ENCODE data around the gene DIRAS1. TPM values are rescaled to one million over a fixed set of nuclear protein-coding genes. Genes with fewer than 3 reads are reported as not detected.

DIRAS1 gene
- total RNA-seq, 1 experiment from 2014 or later = 7.8 TPM

DNA sequence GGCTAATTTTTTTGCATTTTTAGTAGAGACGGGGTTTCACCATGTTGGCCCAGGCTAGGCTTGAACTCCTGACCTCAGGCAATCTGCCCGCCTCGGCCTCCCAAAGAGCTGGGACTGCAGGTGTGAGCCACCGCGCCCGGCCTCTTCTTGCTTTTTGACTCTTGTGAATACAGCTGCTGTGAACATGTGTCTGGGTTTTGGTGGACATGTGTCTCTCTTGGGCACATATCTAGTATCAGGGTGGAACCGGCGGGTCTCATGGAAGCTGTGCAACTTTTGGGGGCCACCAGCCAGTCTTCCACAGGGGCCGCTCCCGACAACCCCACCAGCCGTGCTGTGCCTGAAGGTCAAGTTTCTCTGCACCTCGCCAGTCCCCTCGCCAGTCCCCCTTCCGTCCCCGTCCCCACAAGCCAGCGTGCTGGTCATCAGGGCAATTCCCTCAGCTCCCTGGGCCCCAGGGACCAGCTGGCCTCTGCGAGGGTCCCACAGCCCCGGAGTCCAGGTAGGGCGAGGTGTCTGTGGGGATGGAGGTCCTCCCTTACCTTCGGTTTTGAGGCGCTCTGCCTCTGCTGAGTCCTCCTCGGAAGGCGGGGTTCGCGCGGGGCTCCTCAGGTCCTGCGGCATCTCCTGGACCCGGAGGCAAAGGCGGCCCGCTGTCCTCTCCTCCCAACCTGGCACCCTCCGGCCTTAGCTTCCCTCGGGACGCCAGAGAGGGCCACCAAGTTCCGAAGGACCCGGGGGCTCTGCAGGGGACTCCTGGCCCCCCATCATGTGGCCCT lies 45.6 kb upstream of the DIRAS1 start:
- H3K79me2 ChIP-seq (ENCODE audit: insufficient read depth, low read length) = peaks cover 17% of the 10 kb centered on the region; the same call in 1 of the 2 replicates
- H3T11ph ChIP-seq (ENCODE audit: low read length) = no peak overlapping the region
- H2AK5ac ChIP-seq (ENCODE audit: insufficient read length, low read length) = no peak overlapping the region
- no peak overlapping the region for H2BK5ac ChIP-seq (ENCODE audit: insufficient read length, low read length)
- H3K4me1 ChIP-seq (ENCODE audit: insufficient read depth, low read length) = no peaks in the 10 kb centered on the region
- no peaks in the 10 kb centered on the region for H3K27me3 ChIP-seq (ENCODE audit: insufficient read depth, low read length)
- no peak overlapping the region for H3K9ac ChIP-seq (ENCODE audit: extremely low read depth, insufficient read length, low read length)
- Mint-ChIP-seq H3K4me1 (no peaks in the 10 kb centered on the region), H3K36me3 (ENCODE audit: insufficient read depth in 1 of 3, low read depth in 3 of 3) (peaks cover 12 to 51% (median 46%) of the 10 kb centered on the region in 3 experiments; a peak in 6 of 7 replicates), H3K27ac (no peak overlapping the region), H3K27me3 (ENCODE audit: low read depth) (no peaks in the 10 kb centered on the region), H3K4me3 (no peak overlapping the region), H3K9me3 (no peaks in the 10 kb centered on the region)
- no peaks in the 10 kb centered on the region for H3K9me3 ChIP-seq (ENCODE audit: control insufficient read depth, low read depth, low read length)
- H4K8ac ChIP-seq (replicated peaks; ENCODE audit: insufficient read length, low read depth, low read length) = no peak overlapping the region
- no peak overlapping the region for H3K56ac ChIP-seq (ENCODE audit: insufficient read length, low read depth, low read length)
- no peak for DNase-seq
- H3K23ac ChIP-seq (ENCODE audit: insufficient read length, low read depth, low read length) = no peak overlapping the region
- H3K27ac ChIP-seq (ENCODE audit: insufficient read length, low read depth, low read length) = no peak overlapping the region
- H3K18ac ChIP-seq (ENCODE audit: insufficient read length, low read depth, low read length) = no peak overlapping the region
- H2BK15ac ChIP-seq (ENCODE audit: low read depth, low read length) = no peak overlapping the region
- H2BK20ac ChIP-seq (ENCODE audit: low read depth, low read length, poor library complexity, severe bottlenecking) = no peak overlapping the region
- H3K14ac ChIP-seq (ENCODE audit: insufficient read depth, low read length) = no peak overlapping the region
- no CpG with 5 or more reads among the region's 35 CpGs for WGBS (ENCODE audit: extremely low coverage, insufficient read length, low lambda C conversion rate)
- no peaks in the 10 kb centered on the region for H4K20me1 ChIP-seq (ENCODE audit: control insufficient read depth, insufficient read depth, insufficient read length)
- H2BK120ac ChIP-seq (ENCODE audit: low read depth, low read length, poor library complexity, severe bottlenecking) = no peak overlapping the region
- H3K79me1 ChIP-seq (ENCODE audit: insufficient read depth, low read depth, low read length, poor library complexity, severe bottlenecking) = peaks cover 6% of the 10 kb centered on the region
- H4K91ac ChIP-seq (ENCODE audit: insufficient read length, low read depth, low read length) = no peak overlapping the region
- TF ChIP-seq, protein P1, sequence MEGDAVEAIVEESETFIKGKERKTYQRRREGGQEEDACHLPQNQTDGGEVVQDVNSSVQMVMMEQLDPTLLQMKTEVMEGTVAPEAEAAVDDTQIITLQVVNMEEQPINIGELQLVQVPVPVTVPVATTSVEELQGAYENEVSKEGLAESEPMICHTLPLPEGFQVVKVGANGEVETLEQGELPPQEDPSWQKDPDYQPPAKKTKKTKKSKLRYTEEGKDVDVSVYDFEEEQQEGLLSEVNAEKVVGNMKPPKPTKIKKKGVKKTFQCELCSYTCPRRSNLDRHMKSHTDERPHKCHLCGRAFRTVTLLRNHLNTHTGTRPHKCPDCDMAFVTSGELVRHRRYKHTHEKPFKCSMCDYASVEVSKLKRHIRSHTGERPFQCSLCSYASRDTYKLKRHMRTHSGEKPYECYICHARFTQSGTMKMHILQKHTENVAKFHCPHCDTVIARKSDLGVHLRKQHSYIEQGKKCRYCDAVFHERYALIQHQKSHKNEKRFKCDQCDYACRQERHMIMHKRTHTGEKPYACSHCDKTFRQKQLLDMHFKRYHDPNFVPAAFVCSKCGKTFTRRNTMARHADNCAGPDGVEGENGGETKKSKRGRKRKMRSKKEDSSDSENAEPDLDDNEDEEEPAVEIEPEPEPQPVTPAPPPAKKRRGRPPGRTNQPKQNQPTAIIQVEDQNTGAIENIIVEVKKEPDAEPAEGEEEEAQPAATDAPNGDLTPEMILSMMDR (conservative IDR thresholded peaks at IDR 0.05) = no peak
- no peak overlapping the region for H2AFZ ChIP-seq (ENCODE audit: low read length)
- no peak overlapping the region for H4K5ac ChIP-seq (ENCODE audit: insufficient read length, low read depth, low read length)
- H3K4me2 ChIP-seq (ENCODE audit: insufficient read depth, insufficient read length, low read length) = no peak overlapping the region
- no peaks in the 10 kb centered on the region for H3K23me2 ChIP-seq (ENCODE audit: insufficient read length, low read depth, low read length, poor library complexity, severe bottlenecking)
- H2BK12ac ChIP-seq (ENCODE audit: insufficient read length, low read depth, low read length) = no peak overlapping the region
- H3K4ac ChIP-seq (ENCODE audit: low read depth, low read length) = no peak overlapping the region

All from H9 (cell line).